Stimulated activated CD4-positive, alpha-beta T cell treated with anti-CD3 and anti-CD28 coated beads, Interleukin-4, amount 100 ng/mL, for 24 hours (primary cell): ENCODE data around the gene CLDN19.
A peak's percentile ranks its signal among the peaks of the same experiment; 100 is the strongest.
"Not testable (repeated sequence)": the region's sequence is repeated elsewhere in the genome, so short reads cannot be mapped to it uniquely, and the experiment has no call there.

Experiments
- DNase-seq: peaks from one replicate; pipeline ENCODE4 v3.0.0-alpha.2; 2020

CLDN19 gene

GRCh38 chr1:42758641-42759040, 18.6 kb upstream of the CLDN19 start:
- DNase-seq: no peak

GRCh38 chr1:42757892-42758275, 17.8 kb upstream of the CLDN19 start:
- no peak for DNase-seq

- DNase-seq: no peak
These were observed 17.2 kb upstream of the CLDN19 start for GRCh38 chr1:42756956-42757891.

DNA sequence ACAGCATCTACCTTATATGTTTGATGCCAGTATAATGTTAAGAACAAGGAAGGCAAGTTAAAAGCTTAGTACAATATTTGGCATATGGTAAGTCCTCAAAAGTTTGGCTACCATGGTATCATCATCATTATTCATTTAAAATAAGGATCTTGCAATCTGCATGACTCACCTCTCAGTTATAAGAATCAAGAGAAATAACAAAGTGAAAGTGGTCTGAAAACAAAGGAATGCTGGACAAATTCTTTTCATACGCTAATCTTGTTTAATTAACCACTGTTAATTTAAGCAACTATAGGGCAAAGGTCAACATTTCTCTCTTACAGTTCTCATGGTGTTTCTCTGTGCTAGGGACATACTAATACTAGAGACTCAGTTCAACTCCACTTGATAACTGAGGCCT, 13.0 kb upstream of the CLDN19 start:
- DNase-seq: no peak

DNA sequence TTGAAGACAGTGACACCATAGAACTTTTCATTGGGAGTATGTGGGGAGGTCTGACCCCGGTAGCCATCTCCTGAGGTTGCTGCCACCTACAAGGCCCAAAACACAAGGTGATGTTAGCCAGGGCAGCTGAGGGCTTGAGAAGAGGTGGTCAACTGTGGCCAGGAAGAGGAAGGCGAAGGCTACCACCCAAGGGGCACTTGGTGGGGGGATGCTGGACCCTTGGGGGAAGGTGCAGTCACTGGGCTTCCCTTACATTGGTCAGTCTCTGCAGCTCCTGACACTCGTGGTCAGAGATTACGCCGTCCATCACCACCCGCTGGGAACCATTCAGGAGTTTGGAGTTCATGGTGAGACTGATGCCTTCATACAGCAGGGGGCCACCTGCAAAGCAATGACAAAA, 12.2 kb upstream of the CLDN19 start:
- DNase-seq: no peak

GRCh38 chr1:42751511-42752070, 11.6 kb upstream of the CLDN19 start:
- DNase-seq: not testable (repeated sequence)

- DNase-seq: no peak
These were observed 10.0 kb upstream of the CLDN19 start for GRCh38 chr1:42750041-42750440.

DNA sequence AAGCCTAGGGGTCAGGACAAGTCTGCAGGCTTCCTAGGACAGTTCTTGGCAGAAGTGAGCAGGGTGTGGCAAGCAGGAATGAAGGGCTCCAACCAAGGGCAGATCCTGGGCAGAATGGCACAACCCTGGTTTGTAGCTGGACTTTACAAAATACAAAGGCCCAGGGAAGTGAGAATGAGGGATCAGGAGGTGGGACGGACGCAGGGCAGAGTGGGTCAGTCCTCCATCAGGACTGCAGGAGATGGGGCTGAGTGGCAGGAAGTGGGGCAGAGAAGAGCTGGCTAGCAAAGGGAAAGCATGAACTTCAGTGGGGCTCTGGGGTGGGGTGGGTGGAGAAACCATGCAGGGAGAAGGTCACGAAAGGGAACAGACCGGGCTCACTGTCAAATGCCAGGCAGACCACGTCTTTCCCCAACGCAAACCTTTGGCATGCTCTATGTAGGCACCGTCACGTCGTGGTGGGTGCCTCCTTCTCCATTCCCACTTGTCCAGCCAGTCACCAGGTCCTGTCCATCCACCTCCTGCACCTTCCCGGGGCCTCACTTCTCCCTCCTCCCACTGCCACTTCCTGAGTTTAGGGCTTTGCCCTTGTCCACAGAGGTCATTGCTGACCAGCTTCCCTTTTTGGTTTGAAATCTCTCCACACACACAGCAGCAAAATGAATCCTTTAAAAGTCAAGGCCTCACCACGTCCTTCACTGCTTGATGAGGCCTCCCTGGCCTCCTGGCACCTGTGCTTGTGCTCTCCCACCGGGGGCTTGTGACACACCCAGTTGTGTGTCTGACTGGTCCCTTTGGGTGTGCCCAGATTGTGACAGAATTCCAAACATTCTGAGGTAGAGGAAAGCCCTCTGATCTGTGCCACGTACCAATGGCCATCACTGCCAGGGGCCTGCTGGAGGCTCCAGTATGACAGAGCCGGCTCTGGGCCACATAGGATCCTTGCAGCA, 8.7 kb upstream of the CLDN19 start:
- DNase-seq: no peak

DNA sequence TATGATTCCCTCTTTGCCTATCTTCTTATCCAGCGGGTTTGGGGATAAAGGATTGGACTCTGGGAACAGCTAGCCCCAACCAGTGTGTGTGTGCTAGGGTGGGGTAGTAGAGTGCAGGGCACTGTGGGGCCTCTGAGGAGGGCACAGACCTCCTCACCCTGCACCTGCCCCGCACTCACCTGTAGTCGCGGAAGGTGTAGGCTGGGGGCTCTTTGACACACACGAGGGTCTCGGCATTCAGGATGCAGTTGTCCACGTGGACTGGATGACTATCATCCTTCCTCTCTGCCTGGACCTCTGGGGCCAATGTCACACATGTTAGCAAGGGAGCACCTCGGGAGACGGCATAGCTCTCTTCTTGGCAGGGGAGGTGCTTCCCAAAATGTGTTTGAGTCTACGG, 8.0 kb upstream of the CLDN19 start:
- no peak for DNase-seq

- peak; percentile 48 for DNase-seq
These were observed 7.1 kb upstream of the CLDN19 start for GRCh38 chr1:42747125-42747524.

DNA sequence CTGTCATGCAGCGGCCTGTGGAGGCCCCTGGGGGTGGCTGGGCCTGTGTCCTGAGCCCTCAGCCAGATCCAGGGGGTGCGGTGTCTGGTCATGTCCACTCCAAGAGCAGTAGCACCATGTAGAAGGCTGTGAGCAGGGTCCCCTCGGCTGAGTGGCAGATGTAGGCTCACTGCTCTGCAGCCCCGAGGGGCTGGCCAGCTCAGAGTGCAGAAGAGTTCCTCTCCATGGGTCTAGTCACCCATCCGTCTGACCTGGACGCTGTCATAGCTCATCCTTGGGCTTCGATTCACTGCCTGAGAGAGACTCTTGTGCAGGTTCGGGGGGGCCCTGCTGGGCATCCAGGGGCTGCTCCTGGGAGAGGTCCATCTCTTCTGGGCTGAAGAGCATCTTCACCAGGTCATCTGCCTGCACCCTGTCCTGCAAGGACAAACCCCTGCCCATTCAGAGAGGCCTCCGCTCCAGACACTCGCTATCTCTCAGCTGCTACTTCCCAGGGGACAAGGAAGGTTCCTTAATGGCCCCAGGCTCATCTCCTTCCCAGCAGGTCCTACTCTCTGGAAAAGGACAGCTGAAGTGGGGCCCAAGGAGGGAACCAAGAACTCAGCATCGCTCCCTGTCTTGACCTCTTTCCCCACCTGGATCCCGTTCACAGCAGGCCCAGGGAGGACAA, 6.5 kb upstream of the CLDN19 start:
- DNase-seq: no peak

DNA sequence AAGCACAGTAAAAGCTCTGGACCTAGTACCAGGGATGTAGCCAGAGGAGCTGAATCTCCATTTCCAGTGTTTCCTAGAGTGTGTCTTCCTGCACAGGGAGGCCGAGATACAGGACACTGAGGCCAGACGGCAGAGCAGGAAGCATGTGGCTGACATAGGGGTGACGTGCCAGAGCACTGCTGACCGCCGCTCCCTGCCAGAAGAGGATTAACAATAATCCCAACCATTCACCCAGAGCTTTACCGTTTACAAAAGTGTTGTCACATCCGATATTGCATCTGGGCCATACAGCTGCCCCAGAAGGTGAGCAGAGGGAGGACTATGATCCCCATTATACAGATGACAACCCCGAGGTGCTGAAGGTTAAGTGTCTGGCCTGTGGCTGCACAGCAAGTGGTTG, 5.8 kb upstream of the CLDN19 start:
- no peak for DNase-seq

- no peak for DNase-seq
These were observed 4.0 kb upstream of the CLDN19 start for GRCh38 chr1:42744148-42744413.

DNA sequence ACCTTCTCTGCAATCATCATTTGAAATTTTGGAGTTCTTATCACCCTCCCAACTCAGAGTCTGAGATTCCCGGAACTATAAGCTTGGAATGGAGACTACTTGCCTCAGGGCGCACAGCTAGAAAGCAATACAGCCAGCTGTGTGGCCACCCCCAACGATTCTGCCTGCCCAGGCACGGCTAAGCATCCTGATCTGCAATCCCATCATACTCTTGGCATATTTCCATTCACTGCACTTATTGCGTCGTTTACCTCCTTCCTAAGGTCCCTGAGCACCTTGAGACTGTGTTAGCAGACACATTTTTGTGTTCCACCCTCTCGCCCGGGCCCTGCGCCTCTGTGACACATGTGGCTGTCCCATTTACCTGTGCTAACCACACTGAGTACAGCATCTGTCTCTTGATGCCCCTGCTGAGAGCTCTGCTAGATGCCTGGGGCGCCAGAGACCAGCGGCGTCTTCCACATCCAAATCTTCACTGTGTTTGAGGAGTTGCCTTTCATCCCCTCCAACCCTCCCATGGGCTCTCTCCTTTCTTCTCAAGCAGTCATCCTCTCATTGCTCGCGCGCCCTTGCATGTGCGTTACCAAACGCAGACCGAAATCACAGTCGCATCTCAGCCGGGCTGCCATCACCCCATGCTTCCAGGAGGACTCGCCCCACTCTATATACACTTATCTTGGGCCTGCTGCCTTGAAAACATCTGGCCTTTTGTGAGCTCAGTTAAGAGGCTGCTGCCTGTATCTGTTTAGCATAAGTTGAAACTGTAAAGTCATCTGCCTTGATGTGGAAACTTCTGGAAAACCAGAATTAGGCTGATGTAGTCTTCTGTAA, 3.5 kb upstream of the CLDN19 start:
- no peak for DNase-seq

- no peak for DNase-seq
These were observed 2.7 kb upstream of the CLDN19 start for GRCh38 chr1:42742617-42743316.

DNA sequence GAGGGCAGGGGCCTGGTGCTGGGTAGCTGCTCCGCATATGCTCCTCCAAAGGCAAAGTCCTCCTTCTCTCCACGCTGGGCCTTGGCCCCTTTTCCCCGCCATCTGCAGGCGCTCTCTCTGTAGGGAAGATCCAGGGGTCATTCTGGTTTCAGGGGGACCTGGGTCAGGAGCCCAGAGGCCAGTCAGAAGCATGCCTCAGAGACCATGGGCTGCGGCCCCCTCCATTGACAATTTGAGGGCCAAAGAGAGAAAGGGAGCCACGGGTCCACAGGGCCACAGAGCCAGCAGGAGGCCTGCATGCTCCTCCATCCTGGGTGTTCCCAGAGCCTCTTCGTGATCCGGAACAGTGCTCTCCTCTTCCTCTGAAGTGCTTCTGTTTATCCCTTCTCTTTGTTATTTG, 2.1 kb upstream of the CLDN19 start:
- DNase-seq: no peak

- no peak for DNase-seq
These were observed 1.7 kb upstream of the CLDN19 start for GRCh38 chr1:42741706-42742105.

DNA sequence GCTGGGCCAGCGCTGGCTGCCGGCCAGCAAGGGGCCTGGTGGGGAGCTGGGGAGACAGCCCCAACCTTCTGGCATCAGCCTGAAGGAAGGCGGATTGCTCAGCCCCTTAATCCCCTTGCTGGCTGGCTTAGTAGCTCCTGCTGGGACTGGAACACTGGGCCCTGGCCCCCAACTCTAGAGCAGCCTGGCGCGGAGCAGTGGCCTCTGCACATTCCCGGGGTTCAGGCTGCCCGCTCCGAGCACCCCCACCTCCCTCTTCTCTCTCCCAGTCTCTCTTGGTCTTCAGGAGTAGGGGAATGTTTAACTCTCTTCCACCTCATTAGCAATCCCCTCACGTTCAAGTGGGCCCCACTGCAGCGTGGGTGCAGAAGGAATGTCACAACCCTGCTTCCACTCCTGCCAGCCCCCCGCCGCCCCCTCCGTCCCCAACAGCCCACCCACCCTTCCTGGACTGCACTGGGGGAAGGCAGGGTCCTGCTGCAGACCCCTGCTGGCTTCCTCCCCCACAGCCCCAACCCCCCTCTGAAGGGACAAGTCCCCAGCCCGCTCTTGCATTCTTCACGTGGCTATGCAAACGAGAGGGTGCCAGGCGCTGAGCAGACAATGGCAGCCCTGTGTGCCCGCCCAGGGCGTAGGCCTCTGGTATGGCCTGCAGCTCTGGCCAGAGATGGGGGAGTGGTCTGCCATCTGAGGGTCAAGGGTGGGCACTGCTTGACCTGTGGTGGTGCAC, 980 bp upstream of the CLDN19 start:
- no peak for DNase-seq

GRCh38 chr1:42738678-42739226, 1.3 kb downstream of the CLDN19 start:
- DNase-seq: no peak

GRCh38 chr1:42737986-42738677, 1.9 kb downstream of the CLDN19 start:
- no peak for DNase-seq
